ENCODE results near the gene FAM9A.

The FAM9A gene

DNA sequence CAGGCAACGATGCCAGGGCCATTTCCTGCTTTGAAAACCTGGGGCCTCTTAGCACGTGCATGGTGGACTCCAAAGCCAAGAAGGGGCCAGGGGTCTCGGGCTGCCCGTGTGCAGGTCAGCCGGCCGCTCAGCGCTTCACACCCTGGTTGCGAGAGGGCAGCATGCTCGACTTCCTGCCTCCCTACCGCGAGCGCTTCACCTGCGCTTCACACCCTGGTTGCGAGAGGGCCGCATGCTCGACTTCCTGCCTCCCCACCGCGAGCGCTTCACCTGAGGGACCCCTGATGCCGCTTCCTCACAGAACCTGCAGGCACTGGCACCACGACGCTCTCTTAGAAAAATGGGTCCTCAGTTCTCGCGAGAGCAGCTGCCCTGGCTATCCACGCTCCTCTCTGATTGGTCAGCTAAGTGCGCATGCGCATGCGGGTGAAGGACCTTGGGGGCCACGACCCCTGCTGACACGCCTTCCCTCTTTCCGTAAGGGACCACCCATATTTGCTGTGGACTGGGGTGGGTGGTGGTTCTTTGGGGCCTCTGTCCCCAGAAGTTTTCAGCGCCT, at the start of gene FAM9A:
TSS of gene FAM9A (minus strand) at position 343 of the 559 bp plus-strand sequence. CDS start 1,212 bp downstream, outside the sequence.
- DNase-seq: no peak

DNA sequence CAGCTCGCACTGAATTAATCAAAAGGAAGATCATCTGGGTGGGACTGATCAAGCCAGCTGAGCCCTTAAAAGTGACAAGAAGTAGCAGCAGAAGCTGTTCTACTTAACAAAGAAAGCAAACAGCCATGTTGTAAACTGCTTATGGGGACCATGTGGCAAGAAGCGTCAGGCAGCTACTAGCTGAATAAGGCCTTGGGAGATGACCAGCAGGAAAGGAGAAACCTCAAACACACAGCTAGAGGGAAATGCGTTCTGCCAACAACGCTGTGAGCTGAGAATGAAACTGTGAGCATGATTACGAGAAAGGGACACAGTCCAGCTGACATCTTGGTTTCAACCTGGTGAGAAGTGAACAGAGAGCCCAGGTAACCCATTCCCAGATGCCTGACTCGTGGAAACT, 49.3 kb upstream of the FAM9A start:
- no peak for DNase-seq

DNA sequence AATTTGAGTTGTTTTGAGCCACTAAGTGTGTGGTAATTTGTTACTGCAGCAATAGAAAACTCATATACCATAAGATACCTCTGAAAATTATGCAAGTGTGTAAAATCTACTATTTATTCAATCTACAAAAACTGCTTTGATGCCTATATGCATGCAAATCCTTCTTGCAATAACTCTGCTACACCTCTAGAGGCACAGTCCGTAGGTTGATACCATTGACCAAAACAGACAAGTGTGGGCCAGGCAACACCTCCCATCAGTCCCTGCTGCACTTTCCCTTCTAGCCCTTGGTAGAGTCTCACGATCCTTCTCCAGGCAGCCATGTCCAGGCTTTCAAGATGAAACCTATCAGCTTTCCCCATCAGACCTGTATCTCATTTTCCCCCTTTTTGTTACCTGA, 48.8 kb upstream of the FAM9A start:
- no peak for DNase-seq

DNA sequence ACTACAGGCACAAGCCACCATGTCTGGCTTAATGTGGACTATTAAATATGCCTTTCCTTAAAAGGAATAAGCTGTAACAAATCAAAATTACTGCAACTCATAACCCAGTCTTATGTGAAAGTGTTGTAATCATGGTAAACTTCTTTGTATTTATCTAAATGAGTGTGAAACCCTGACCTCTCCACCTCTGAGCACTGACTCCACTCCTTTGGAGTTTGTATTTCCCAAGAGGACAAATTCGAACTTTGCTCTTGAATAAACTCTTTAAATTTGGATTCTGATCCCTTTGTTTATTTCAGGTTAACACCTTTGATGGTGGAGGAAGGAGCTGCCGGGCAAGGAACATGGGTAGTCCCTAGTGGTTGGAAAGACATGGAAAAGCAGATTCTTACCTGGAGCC, 48.3 kb upstream of the FAM9A start:
- no peak for DNase-seq

DNA sequence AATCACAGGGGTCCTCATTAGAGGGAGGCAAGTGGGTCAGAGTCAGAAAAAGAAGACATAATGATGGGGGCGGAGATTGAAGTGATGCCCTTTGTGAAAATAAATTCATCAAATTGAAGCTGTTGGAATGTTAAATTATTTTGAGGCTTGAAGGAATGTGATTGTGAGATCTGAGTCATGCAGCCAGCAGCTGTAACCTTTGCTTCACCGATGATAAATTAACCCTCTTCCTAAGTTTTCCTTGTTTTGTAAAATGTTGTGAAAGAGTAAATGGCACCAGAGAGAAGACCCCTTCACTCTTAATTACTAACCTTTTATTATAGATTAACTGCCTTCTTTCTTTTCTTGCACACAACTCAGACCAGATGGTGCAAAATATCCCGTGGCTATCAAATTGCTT, 47.7 kb upstream of the FAM9A start:
- no peak for DNase-seq

DNA sequence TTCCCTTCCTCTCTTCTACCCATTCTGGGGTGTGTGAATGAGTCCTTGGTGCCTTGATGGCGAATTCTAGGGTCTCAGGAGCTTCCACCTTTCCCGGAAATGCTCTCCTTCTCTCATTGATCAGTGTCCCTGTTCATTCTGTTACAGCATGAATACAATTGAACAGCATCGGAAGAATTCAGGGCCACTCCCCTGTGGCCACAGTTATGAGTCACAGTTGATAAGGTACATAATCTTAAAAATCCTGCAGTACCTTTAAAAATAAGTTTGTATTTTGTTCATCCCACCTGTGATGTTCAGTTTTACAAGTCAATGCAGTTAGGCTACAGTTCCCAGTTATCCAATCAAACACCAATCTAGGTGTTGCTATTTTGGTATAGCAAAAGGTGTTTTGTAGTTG, 47.3 kb upstream of the FAM9A start:
- DNase-seq: no peak

DNA sequence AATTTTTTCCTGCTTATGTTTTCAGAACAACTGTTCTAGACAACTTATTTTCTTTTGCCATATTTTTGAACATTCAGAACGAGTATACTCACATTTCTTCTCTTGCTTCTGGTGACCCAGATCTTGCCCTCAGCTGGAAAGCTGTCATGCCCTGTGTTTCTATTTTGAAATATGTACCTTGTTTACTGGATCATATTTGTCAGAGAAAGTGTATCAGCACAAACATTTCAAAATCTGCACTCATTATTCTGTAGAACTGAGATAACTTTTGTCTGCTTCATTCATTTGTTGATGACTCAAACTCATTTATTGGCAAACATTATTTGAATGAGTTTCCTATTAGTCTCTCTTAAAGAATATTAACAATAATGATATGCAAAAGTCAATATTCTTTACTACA, 46.2 kb upstream of the FAM9A start:
- no peak for DNase-seq

DNA sequence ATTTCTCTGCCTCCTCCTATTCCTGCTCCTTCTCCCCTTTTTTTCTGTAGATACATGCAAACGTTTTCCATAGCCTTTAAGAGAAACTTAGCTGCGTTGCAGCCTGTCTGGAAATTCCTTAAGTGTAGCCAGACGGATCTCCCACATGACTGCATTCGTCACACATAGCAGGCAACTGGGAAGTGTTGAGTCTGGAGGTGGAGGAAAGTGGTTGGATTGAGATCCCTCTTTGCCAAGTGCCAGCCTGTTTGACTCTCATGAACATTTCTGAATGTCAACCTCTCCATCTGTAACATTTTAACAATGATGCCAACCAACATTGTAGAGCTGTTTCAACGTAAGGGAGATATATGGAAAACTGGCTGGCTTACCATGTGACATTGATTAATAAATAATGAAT, 45.1 kb upstream of the FAM9A start:
- no peak for DNase-seq

DNA sequence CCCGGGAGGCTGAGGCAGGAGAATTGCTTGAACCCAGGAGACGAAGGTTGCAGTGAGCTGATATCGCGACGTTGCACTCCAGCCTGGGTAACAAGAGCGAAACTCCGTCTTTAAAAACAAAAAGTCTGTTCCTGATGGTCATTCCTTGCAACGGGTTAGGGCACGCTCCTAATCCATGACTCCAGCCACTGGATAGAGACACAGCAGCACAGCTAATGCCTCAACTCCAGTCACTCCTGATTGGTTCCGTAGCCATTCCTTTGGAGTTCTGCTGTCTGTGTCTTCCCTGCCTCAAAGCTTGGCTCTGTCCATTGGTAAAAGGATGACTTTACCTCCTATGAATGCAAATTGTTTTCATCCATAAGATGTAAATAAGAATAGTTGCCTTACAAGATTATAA, 44.3 kb upstream of the FAM9A start:
- DNase-seq: no peak

DNA sequence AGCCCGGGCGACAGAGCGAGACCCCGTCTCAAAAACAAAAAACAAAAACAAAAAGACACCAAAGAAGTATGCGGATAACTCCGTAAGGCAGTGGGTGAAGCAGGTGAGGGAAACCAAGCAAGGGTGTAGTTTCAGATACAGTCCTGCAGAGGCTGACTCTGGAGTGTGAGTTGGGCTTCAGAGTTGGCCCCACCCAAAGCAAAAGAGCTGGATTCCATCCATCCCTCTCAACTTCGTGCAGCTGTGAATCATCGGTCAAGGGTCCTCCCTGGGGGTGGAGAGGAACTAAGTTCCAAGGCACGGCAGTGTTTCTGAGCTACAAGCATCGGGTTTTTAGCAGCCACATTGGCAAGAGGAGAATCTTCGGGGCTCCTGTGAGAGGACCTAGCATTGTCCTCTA, 43.9 kb upstream of the FAM9A start:
- no peak for DNase-seq

DNA sequence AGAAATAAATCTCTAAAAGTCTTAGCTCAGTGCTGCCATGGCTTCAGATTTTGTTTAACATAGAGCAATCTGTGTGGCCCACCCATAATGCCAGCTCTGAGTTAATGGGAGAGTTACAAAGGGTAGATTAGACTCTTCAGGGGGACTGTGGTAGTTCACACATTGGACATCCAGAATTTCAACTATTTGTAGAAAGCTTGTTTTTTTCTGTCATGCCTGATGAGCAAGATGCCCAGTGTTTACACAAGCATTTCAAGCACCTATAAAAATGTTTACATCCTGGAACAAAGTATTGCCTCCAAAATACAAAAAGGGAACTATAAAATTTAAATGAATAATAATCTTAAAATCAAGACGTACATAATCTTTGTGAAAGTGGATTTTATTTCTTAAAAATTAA, 43.0 kb upstream of the FAM9A start:
- DNase-seq: no peak

DNA sequence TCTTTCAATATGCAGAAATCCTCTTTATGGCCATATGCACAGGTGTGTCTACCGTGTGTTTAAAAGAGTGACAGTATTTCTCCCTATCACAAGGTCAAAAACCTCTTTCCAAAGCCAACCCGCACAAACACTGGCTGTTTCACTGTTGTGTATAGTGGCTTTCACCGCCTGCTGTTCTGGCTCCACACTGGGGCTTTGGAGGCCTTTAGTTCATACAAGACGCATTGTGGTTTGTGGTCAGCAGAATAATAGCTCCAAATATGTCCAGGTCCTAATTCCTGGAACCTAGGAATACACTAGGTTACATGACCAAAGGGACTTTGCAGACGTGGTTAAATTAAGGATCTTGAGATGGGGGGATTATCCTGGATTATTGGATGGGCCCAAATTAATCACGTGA, 40.7 kb upstream of the FAM9A start:
- DNase-seq: no peak

DNA sequence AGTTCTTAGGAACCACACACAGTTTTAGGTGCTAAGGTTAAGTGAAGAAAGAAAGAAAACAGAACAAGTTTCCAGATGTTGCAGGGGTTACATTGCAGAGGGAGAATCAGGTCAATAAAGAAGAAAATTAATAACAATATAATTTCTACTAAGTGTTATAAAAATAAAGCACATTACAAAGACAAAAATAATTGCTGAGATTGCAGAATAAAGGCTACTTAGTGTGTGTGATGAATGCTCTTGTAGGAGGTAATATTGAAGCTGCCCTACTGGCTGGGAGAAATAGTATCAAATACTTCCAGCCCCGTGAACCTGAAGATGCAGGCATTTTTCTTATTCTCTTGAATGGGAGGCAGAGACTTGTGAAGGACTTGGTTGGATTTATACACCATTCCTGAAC, 33.2 kb upstream of the FAM9A start:
- no peak for DNase-seq

DNA sequence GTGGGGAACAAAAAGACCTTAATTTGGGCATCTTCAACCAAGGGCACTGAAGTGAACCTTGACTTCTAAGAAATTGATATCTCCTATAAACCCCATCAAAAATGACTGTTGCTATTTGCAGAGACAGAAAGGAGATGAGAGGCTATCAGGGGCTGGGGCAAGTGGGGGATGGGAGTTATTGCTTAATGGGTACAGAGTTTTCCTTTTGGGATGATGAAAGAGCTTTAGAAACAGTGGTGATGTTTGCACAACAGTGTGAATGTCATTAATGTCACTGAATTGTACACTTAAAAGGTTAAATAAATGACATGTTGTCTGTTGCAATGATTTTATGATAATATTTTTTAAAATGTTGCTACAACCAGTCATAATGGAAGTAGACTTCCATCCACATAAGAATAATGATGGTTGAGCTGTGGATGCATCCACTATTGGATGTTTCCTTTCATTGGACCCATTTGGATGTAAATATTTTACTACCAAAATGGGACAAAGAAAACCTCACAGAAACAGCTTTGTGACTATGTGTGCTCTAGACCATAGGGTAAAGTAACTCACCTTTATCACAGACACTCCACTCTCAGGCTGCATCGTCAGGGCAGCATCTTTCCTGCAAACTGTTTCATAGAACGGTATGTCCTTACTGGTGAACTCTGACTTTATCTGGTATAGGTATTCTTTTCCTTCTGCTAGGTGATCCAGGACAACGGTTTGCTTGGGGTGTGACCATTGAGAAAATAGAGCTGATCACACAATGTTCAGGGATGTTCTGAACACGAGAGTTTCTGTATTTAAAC, 31.6 kb upstream of the FAM9A start:
- DNase-seq: no peak

DNA sequence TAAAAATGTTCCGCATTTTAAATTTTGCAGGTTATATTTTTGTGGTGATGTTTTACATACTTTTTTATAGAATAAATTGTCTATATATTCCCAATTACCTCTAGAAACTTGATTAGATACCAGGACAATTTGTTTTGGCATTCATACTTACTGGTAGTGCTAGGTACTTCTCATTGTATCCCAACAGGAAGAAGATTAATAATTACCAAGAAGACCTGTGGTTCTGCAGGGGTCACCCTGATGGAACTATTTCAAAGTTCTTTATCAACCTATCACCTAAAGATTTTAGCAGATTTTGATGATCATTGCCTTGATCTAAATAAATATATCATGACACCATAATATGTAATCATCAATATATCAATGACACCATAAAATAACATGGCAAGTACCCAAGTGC, 22.5 kb upstream of the FAM9A start:
- DNase-seq: no peak

DNA sequence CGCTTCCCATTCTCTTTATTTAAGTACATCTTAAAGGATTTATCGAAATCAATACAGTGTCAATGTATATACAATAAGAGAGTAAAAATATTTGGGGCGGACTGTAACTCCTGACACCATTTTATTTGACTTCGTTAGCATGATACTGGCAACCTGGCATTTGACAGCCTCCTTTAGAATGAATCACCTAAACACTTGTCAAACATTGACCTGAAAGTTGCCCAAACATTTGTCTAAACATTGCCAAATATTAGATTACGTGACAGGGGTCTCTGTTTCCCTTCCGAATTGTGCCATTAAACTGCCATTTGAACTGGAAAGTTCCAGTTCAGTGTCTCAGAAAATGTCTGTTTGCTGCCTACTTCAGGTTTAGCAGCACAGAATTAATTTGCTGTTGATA, 20.8 kb upstream of the FAM9A start:
- DNase-seq: no peak

DNA sequence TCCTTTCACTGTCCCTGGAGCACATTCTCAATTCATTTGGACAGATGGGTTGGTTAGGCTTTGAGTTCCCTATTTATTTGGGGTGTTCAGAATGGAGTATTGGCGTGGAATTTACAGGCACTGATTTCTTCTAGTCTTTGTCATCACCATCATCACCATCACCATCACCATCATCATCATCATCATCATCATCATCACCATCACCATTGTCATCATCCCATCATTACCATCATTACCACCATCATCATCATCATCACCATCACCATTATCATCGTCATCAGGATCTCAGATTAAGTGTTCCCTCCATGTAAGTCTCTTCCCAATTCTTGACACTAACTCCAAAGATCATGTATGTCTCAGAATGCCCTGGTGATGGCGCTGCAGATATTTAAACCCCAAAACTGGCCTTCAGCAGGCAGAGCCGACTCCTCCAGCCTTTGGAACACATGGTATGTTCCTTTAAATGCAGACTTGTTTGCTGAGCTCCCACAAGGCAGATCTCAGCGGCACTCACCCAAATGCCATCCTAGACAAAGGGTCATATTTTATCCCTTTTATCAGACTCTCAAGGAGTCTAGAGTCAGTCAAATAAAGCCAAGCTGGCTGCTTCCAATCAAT, 19.8 kb upstream of the FAM9A start:
- no peak for DNase-seq

DNA sequence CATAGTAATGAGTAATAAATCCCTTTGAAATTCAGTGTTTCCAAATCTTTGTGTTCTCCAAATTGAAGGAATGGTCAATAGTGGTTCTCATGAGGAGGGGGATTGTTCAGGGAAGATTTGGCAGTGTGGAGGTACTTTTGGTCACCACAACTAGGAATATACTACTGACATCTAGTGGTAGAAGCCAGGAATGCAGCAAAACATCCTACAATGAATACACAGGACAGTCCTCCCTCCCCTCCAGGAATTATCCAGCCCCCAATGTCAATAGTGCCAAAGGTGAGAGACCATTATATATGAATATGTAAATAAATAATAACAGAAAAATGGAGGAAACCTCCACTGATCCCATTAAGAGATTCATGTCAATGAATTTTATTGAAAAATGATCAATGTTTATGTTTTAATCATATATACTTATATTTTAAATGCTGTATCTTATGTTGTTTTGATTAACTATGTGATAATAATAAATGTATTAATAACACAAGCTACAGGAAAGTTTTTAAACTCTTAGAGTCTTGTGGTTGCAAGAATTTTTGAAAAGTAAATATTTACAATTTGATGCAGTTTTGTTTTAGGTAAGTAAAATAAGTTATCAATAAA, 14.4 kb upstream of the FAM9A start:
- DNase-seq: peak in 1 of 2 donors; percentile 8

DNA sequence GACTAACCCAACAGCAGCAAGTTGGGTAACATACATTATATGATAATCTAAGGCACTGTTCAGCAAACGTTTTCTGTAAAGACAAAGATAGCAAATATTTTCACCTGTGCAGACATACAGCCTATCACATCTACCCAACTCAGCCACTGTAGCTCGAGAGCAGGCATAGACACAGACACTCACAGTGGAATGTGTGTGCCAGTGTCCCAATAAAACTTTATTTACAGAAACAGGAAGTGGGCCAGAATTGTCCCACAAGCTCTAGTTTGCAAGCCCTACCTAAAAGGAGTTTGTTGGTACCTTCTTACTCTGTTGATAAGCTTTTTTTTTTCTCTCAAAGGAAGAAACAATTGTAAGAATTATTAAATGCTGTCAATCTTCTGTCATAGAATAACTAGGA, 11.9 kb upstream of the FAM9A start:
- DNase-seq: no peak

DNA sequence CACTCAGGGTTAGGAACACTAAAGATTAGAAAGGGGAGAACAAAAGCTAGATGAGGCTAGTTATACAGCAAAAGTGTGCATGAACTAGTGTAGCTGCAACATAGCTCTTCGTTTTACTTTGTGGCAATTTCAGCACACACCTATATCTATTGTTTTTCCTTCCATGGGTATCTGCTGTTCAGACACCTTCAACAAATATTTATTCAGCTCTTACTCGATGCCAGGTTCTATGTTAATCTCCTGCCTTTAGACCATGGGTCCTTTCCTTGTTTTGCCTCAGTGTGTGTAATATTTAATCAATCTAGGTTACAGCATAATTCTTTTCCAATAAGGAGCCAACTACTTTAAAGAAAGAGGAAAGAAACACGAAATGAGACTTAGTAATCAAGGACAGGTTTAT, 10.4 kb upstream of the FAM9A start:
- DNase-seq: no peak

DNA sequence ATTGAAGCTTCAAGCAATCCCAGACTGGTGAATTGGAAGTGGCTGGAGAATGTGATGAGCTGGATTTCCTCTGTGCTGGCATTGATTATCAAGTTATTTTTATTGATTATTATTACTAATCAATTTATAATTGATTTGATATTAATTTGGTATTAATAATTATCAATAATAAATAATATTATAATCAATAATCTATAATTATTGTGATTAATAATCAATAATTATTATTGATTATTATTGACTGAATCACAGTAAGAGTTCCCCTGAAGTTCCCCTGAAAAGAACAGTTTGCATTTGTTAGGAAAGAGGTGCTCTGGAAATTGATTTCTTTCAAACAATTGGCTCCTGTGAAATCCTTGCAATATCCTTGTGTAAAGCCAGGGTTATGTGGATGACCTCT, 7.5 kb upstream of the FAM9A start:
- no peak for DNase-seq

DNA sequence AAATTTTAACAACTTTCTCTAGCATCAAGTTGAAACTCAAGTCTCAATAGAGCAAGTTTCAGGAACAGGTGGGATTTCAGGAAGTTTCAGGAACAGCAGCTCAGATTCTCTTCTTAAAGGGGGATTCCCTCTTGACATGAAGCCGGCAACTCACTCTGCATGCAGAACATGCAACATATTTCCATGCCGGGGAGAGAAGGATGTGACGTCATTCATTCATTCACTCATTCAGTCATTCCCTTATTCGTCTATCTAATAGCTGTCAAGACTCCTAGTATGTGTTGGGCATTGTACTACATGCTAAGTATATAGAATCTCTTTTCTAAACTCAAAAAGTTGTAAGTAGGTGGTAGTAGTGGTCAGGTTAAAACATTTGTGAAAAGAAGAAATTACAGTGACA, 4.8 kb upstream of the FAM9A start:
- DNase-seq: no peak

DNA sequence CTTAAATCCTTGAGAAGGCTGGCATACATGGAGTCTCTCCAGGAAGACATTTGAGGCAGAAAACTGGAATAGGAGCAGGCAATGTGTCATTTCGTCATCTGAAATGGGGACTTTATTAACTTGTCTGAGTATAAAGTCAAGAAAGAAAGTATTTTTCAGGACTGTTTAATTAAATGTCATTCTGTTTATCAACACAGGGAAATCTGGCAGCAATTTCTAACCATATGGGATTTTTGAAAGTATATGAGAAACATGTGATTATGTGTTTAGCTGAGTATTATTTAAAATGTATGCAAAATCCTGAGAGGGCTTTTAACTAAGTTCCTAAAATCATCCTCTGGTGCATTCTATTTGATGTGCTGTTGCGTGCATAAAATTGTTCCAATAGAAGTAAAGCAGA, 3.9 kb upstream of the FAM9A start:
- DNase-seq: no peak

DNA sequence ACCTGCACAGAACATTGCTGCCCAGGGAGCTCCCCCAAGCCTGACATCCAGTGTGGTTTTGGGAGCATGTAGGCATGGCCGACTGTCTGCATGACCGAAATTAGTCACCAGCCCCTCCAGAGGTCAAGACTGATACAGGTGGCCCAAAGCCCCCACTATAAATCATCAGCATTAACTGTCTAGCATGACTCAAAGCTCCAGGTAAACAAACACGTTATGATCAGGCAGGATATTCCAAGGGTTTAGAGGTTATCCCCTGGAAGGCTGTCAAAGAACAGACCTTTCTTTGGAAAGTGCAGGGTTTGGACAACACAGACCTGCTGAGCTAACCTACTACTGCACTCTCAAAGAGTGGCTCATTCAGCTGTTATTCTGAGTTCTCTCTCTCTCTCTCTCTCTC, 2.1 kb upstream of the FAM9A start:
- no peak for DNase-seq
